Breast epithelium (tissue), 3 donors: ENCODE measurements around the gene FAP.

ENCODE experiments used
- CTCF ChIP-seq, 3 donors: fragments of 450-650 bp; IDR thresholded peaks; one replicate each; pipeline ENCODE4 v1.5.1; 2016 to 2017; ENCODE audit warnings: antibody characterized with exemption in 3 of 3, mild to moderate bottlenecking in 3 of 3, moderate library complexity in 3 of 3
- POLR2A ChIP-seq: fragments of 450-650 bp; IDR thresholded peaks from one replicate; pipeline ENCODE4 v1.6.1; 2016; ENCODE audit warnings: antibody characterized with exemption, mild to moderate bottlenecking, moderate library complexity
- POLR2AphosphoS5 ChIP-seq, 3 donors: sonication (generic); formaldehyde crosslinking; IDR thresholded peaks; one replicate each; pipeline ENCODE4 v1.6.1; 2017; ENCODE audit warnings: antibody characterized with exemption in 3 of 3

- TF ChIP-seq POLR2A (no peak), CTCF (IDR thresholded peaks at IDR 0.05) (no peak), POLR2AphosphoS5 (IDR thresholded peaks at IDR 0.05) (no peak)
Measured at GRCh38 chr2:162254236-162254871, 11.1 kb upstream of the FAP start.
